VCaP (cell line): ENCODE results near the gene DNAAF5.

ENCODE experiments used
- H3K27ac ChIP-seq: fragments of 450-650 bp; 2 replicates; pipeline ENCODE4 v1.5.1; 2017
- TF ChIP-seq, protein P1 (sequence below): fragments of 450-650 bp; conservative IDR thresholded peaks from 2 replicates; pipeline ENCODE4 v1.5.1; 2017; ENCODE audit warnings: mild to moderate bottlenecking, moderate library complexity

Gene DNAAF5

GRCh38 chr7:716636-717035 lies 9.9 kb upstream of the DNAAF5 start:
- TF ChIP-seq, protein P1, sequence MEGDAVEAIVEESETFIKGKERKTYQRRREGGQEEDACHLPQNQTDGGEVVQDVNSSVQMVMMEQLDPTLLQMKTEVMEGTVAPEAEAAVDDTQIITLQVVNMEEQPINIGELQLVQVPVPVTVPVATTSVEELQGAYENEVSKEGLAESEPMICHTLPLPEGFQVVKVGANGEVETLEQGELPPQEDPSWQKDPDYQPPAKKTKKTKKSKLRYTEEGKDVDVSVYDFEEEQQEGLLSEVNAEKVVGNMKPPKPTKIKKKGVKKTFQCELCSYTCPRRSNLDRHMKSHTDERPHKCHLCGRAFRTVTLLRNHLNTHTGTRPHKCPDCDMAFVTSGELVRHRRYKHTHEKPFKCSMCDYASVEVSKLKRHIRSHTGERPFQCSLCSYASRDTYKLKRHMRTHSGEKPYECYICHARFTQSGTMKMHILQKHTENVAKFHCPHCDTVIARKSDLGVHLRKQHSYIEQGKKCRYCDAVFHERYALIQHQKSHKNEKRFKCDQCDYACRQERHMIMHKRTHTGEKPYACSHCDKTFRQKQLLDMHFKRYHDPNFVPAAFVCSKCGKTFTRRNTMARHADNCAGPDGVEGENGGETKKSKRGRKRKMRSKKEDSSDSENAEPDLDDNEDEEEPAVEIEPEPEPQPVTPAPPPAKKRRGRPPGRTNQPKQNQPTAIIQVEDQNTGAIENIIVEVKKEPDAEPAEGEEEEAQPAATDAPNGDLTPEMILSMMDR = no peak
- H3K27ac ChIP-seq = no peak overlapping the region

DNA sequence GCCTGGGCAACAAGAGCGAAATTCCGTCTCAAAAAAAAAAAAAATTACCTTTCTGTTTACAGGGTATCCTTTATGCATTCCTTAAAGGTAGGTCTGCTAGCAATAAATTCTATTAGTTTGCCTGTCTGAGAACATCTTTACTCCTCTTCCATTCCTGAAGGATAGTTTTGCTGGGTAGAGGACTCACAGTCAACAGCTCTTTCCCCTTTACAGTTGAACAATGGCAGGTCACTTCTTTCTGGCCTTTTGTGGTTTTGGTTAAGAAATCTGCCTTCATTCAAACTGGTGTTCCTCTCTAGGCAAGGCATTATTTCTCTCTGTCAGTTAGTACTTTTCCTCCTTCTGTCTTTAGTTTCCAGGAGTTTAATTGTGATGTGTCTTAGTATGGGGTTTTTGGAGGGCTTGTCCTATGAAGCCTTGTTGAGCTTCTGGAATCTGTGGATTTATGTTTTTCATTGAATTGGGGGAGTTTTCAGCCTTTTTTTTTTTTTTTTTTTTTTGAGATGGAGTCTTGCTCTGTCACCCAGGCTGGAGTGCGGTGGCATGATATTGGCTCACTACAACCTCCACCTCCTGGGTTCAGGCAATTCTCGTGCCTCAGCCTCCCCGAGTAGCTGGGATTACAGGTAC lies 4.8 kb upstream of the DNAAF5 start:
- no peak overlapping the region for H3K27ac ChIP-seq
- TF ChIP-seq, protein P1 = no peak

DNA sequence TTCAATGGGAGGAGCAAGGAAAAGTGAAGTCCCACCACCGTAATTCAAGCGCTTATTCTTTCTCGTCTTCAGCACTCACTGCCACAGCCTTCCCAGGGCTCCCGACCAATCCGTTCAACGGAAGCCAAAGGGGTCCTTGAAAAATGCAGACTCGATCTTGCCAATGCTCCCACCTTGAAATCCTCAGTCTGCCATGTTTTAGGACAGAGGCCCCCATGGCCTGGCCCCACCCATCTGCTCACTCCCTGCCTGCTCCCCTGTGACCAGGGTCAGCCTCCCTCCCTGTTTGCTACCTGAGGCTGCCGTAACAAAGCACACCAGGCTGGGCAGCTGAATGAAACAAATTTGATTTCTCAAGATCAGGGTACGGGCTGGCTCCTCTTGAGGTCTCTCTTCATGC lies 3.0 kb upstream of the DNAAF5 start:
- H3K27ac ChIP-seq = no peak overlapping the region
- TF ChIP-seq, protein P1 = no peak

- no peak overlapping the region for H3K27ac ChIP-seq
- TF ChIP-seq, protein P1 = no peak
These were observed 2.2 kb upstream of the DNAAF5 start for GRCh38 chr7:724298-724697.

- H3K27ac ChIP-seq = peak overlapping the region; percentile 86; the same call in 1 of the 2 replicates
- TF ChIP-seq, protein P1 = no peak
These were observed 1.1 kb upstream of the DNAAF5 start for GRCh38 chr7:725223-726005.

DNA sequence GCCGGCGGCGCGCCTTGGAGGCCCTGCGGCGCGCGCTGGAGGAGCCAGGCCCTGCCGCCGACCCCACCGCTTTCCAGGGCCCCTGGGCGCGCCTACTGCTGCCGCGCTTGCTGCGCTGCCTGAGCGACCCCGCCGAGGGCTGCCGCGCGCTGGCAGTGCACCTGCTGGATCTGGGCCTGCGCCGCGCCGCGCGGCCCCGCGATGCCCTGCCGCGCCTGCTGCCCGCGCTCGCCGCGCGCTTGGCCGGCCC lies 280 bp downstream of the DNAAF5 start:
- TF ChIP-seq, protein P1 = no peak
- H3K27ac ChIP-seq = peak overlapping the region; percentile 86

DNA sequence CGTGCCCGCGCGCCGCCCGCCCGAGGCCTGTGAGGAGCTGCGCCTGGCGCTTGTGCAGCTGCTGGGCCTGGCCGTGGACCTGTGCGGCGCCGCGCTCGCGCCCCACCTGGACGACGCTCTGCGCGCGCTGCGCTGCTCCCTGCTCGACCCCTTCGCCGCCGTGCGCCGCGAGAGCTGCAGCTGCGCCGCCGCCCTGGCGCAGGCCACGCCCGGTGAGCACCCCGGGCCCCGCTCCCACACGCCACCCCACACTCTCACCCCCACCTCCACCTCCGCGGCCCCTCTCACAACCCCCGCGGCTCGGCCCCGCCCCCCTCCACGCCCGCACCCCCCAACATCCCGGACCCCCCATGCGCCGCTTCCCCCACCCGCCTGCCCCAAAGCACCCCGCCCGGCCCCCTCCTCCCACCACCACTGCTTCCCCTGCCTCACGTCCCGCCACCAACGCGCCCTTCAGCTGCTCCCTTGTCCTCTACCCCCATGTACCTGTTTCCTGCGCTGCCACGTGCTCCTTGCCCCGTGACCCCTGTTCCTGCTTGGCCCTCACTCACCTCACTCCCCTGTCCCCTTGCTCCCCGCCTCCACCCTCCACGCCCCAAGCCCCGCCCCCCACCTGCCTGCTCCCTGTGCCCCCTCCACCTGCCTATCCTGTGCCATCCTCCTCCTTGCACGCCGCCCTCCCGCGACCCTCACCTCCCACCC lies 756 bp downstream of the DNAAF5 start, which contains the start of gene PRKAR1B:
PRKAR1B (minus strand) TSS at position 178 of the 702 bp plus-strand sequence. CDS start 15,776 bp downstream, outside the sequence.
- H3K27ac ChIP-seq = peak within 1 kb of the TSS; percentile 86
- TF ChIP-seq, protein P1 = no peak
